GM12878 (cell line): ENCODE results near the gene NCBP1. TPM values are rescaled to one million over a fixed set of nuclear protein-coding genes. Genes with fewer than 3 reads are reported as not detected.

Source experiments
- ATAC-seq: fragments of 200-7000 bp; cut with Tn5 transposase; 3 replicates; pipeline ENCODE4 v1.9.1; 2020; ENCODE audit warnings: mild to moderate bottlenecking, moderate library complexity
- BruUV-seq: library from RNA; stranded (reverse); fragments of 400-500 nt; replicated peaks from 2 replicates; lab custom pipeline; 2021; lab: Mats Ljungman, UMichigan
- CTCF ChIA-PET: fragments of 300-600 bp; sonication (Branson Sonifier 250); formaldehyde crosslinking; extraction: SDS; loops from one replicate; lab custom pipeline; 2021; ENCODE audit warnings: inconsistent platforms; lab: Yijun Ruan, JAX
- POLR2A ChIA-PET: fragments of 350-600 bp; formaldehyde crosslinking; extraction: SDS; loops from one replicate; lab custom pipeline; 2021; ENCODE audit warnings: inconsistent platforms; lab: Charles Lee
- RAD21 ChIA-PET: fragments of 300-600 bp; sonication (Branson Sonifier 250); formaldehyde crosslinking; loops from one replicate; lab custom pipeline; 2023; ENCODE audit warnings: antibody characterized with exemption; ENCODE audit not compliant: unreplicated experiment; lab: Charles Lee
- SMC1A ChIA-PET: fragments of 300-600 bp; sonication (Branson Sonifier 250); formaldehyde crosslinking; loops from one replicate; lab custom pipeline; 2023; ENCODE audit not compliant: unreplicated experiment, uncharacterized antibody; lab: Charles Lee
- DNase-seq: peaks from one replicate; pipeline ENCODE4 v3.0.0-alpha.2; 2011; ENCODE audit warnings: low read depth, low spot score
- FAIRE-seq: peaks from 3 replicates; lab custom pipeline; 2011; peaks lifted over from hg19 to GRCh38; lab: Jason Lieb, UNC
- H2AFZ ChIP-seq: 2 replicates; pipeline ENCODE4 v1.6.0; 2011; ENCODE audit warnings: low read depth, low read length, control low read depth; ENCODE audit not compliant: control insufficient read depth
- H3K27ac ChIP-seq: 2 replicates; pipeline ENCODE4 v1.5.1; 2011; ENCODE audit warnings: control low read depth; ENCODE audit not compliant: control insufficient read depth, insufficient read depth
- H3K27me3 ChIP-seq, 2 experiments: replicated peaks in 1 of 2; 2 replicates each; pipeline versions ENCODE4 v1.6.0 to v1.6.1; 2011; ENCODE audit warnings: low read length in 1 of 2; ENCODE audit not compliant: control insufficient read depth in 2 of 2, insufficient read depth in 2 of 2
- H3K36me3 ChIP-seq, 2 experiments: 2 replicates each; pipeline ENCODE4 v1.5.1; 2011; ENCODE audit warnings: low read length in 1 of 2; ENCODE audit not compliant: control insufficient read depth in 2 of 2, insufficient read depth in 2 of 2
- H3K4me1 ChIP-seq: 2 replicates; pipeline ENCODE4 v1.6.1; 2011; ENCODE audit warnings: mild to moderate bottlenecking, low read length, moderate library complexity, mixed read lengths; ENCODE audit not compliant: control insufficient read depth, insufficient read depth
- H3K4me2 ChIP-seq: 2 replicates; pipeline ENCODE4 v1.6.0; 2011; ENCODE audit warnings: control low read depth; ENCODE audit not compliant: control insufficient read depth, insufficient read depth
- H3K4me3 ChIP-seq: fragments of 200-600 bp; sonication (generic); 2 replicates; pipeline ENCODE4 v1.5.1; 2016
- H3K79me2 ChIP-seq: 2 replicates; pipeline ENCODE4 v1.6.0; 2011; ENCODE audit warnings: low read length; ENCODE audit not compliant: control insufficient read depth, insufficient read depth
- H3K9ac ChIP-seq: 2 replicates; pipeline ENCODE4 v1.8.0; 2011; ENCODE audit warnings: low read length, control low read depth, mixed read lengths; ENCODE audit not compliant: control insufficient read depth, insufficient read depth
- H3K9me3 ChIP-seq: replicated peaks from 3 replicates; pipeline ENCODE4 v1.5.1; 2011; ENCODE audit warnings: mild to moderate bottlenecking, low read length; ENCODE audit not compliant: control insufficient read depth, insufficient read depth
- H4K20me1 ChIP-seq: 2 replicates; pipeline ENCODE4 v1.6.0; 2011; ENCODE audit not compliant: control insufficient read depth, insufficient read depth
- BCL3 ChIP-seq: IDR thresholded peaks from 2 replicates; pipeline ENCODE4 v1.6.1; 2011; ENCODE audit warnings: borderline replicate concordance, low read depth, mild to moderate bottlenecking, moderate library complexity, low read length; ENCODE audit not compliant: insufficient read depth, poor library complexity, severe bottlenecking
- CEBPZ ChIP-seq: fragments of 150-350 bp; IDR thresholded peaks from 2 replicates; pipeline ENCODE4 v1.6.1; 2016; ENCODE audit warnings: low read depth, low read length
- GATAD2B ChIP-seq: fragments of 450-650 bp; conservative IDR thresholded peaks from 2 replicates; pipeline ENCODE4 v1.6.1; 2017; ENCODE audit warnings: low read depth, mild to moderate bottlenecking, moderate library complexity
- HDAC2 ChIP-seq: fragments of 200-600 bp; sonication (generic); IDR thresholded peaks from 2 replicates; pipeline ENCODE4 v1.6.1; 2017
- IKZF2 ChIP-seq, 2 experiments: fragments of 450-650 bp; IDR thresholded peaks; 2 replicates each; pipeline ENCODE4 v1.6.1; 2017; ENCODE audit warnings: mild to moderate bottlenecking in 2 of 2, moderate library complexity in 2 of 2
- NFXL1 ChIP-seq: fragments of 450-650 bp; IDR thresholded peaks from 2 replicates; pipeline ENCODE4 v1.6.1; 2017; ENCODE audit warnings: antibody characterized with exemption, mild to moderate bottlenecking, borderline replicate concordance
- RCOR1 ChIP-seq: conservative IDR thresholded peaks from 2 replicates; pipeline ENCODE4 v1.6.1; 2012; ENCODE audit warnings: low read depth, low read length, improper control_type of control experiment
- RFX5 ChIP-seq: IDR thresholded peaks from 2 replicates; pipeline ENCODE4 v1.6.1; 2011; ENCODE audit warnings: low read depth, low read length, improper control_type of control experiment
- SREBF2 ChIP-seq: IDR thresholded peaks from 2 replicates; pipeline ENCODE4 v1.6.1; 2012; ENCODE audit warnings: mild to moderate bottlenecking, low read length
- SUZ12 ChIP-seq: fragments of 200-600 bp; sonication (generic); IDR thresholded peaks from one replicate; pipeline ENCODE4 v1.6.1; 2018; ENCODE audit warnings: antibody characterized with exemption, mild to moderate bottlenecking; ENCODE audit not compliant: unreplicated experiment
- TBL1XR1 ChIP-seq: IDR thresholded peaks from 2 replicates; pipeline ENCODE4 v1.6.1; 2012; ENCODE audit warnings: low read depth, low read length, improper control_type of control experiment
- TCF12 ChIP-seq: IDR thresholded peaks from 2 replicates; pipeline ENCODE4 v1.6.1; 2011; ENCODE audit warnings: low read depth, mild to moderate bottlenecking, low read length
- USF1 ChIP-seq: IDR thresholded peaks from 2 replicates; pipeline ENCODE4 v1.6.1; 2011; ENCODE audit warnings: borderline replicate concordance, low read depth, mild to moderate bottlenecking, moderate library complexity, mixed read lengths, low read length; ENCODE audit not compliant: insufficient read depth; ENCODE audit errors: extremely low read length
- ZBTB4 ChIP-seq: fragments of 450-650 bp; formaldehyde crosslinking; IDR thresholded peaks from 2 replicates; pipeline ENCODE4 v1.4.0; 2022; ENCODE audit warnings: mild to moderate bottlenecking, moderate library complexity
- ZNF24 ChIP-seq: fragments of 450-650 bp; IDR thresholded peaks from 2 replicates; pipeline ENCODE4 v1.6.1; 2017; ENCODE audit warnings: antibody characterized with exemption, mild to moderate bottlenecking
- ZNF274 ChIP-seq: IDR thresholded peaks from one replicate; pipeline ENCODE4 v1.8.0; 2011; ENCODE audit not compliant: insufficient read length, insufficient read depth
- WGBS: methylation state at CpG from one replicate; pipeline ENCODE4 v1.1.6; 2016; ENCODE audit warnings: low lambda C conversion rate; ENCODE audit not compliant: insufficient replicate concordance, insufficient coverage; ENCODE audit errors: missing lambda C conversion rate; 5-methylcytosine and 5-hydroxymethylcytosine counted together
- in situ Hi-C: fragments of 300-500 bp; cut with MboI; formaldehyde crosslinking; loops from 9 replicates; pipeline ENCODE4 v1.14.3; 2018; ENCODE audit warnings: mixed read lengths
- intact Hi-C: fragments of 100-400 bp; cut with micrococcal nuclease; formaldehyde crosslinking; loops from one replicate; pipeline ENCODE4 v1.14.2; 2022; ENCODE audit not compliant: unreplicated experiment
- polyA plus RNA-seq, 11 experiments: library from polyadenylated mRNA; depleted of rRNA in 4 of 11; unstranded in 6 of 11; stranded (reverse) in 5 of 11; fragments of >200 nt; fragmentation: Nextera tagmentation in 4 of 11; fragmentation: Illumina TruSeq in 1 of 11; extraction: Ambion mirVana in 4 of 11; extraction: Trizol in 1 of 11; gene quantifications; 1 replicate in 1 of 11; 2 replicates in 10 of 11; pipeline versions ENCODE4 v1.2.1 to v1.2.3, GENCODE V29; 2011 to 2016; ENCODE audit warnings: inconsistent platforms in 2 of 11, missing spikeins in 2 of 11, low read depth in 1 of 11
- total RNA-seq, 4 experiments: library from RNA; depleted of rRNA in 3 of 4; stranded (reverse); fragments of >200 nt in 3 of 4; fragmentation: Illumina TruSeq in 1 of 4; extraction: Trizol in 1 of 4; gene quantifications; 2 replicates each; pipeline versions ENCODE4 v1.2.1 to v1.2.3, GENCODE V29; 2013 to 2021

NCBP1 gene
- total and polyA plus RNA-seq, 10 of the 15 experiments (the other 5 are each of a cell fraction or from before 2014, with no cell fraction given): 14.7 to 70.9 (median 36.0) TPM

GRCh38 chr9:97660847-97661246, 27.2 kb downstream of the NCBP1 start (continued):
- TF ChIP-seq IKZF2 (IDR thresholded peaks at IDR 0.05) (no peak), TBL1XR1 (no peak), CEBPZ (no peak), SUZ12 (no peak), HDAC2 (no peak)

GRCh38 chr9:97665742-97666141, 32.1 kb downstream of the NCBP1 start:
- in situ Hi-C loops (no loop called here), intact Hi-C loops (no loop called here)
- ATAC-seq (no peak), DNase-seq (no peak), FAIRE-seq (no peak)
- Histone ChIP-seq H3K27ac (no peak overlapping the region), H3K9me3 (no peaks in the 10 kb centered on the region), H3K4me3 (no peak overlapping the region), H3K27me3 (no peaks in the 10 kb centered on the region), H3K79me2 (no peaks in the 10 kb centered on the region), H2AFZ (no peak overlapping the region), H3K4me1 (no peaks in the 10 kb centered on the region), H4K20me1 (no peaks in the 10 kb centered on the region), H3K36me3 (peaks cover 10 to 44% of the 10 kb centered on the region in 2 experiments), H3K9ac (no peak overlapping the region), H3K4me2 (no peak overlapping the region)
- ChIA-PET SMC1A (no interaction called here), RAD21 (no interaction called here), POLR2A (no interaction called here), CTCF (no interaction called here)
- WGBS: 94% methylated on average over 3 of the region's 3 CpGs
- TF ChIP-seq NFXL1: no peak
- no peak for TF ChIP-seq ZNF24
- TF ChIP-seq ZNF274: no peak
- no peak for TF ChIP-seq TCF12
- no peak for TF ChIP-seq RFX5
- TF ChIP-seq USF1: no peak
- TF ChIP-seq GATAD2B: no peak
- no peak for TF ChIP-seq RCOR1
- no peak for TF ChIP-seq ZBTB4 (CRISPR knock-in tag)
- TF ChIP-seq BCL3: no peak
- TF ChIP-seq SREBF2: no peak
- no TSS peak for BruUV-seq
